WTC11 (cell line): ENCODE data around the gene SDHAF2. TPM values are rescaled to one million over a fixed set of nuclear protein-coding genes. Genes with fewer than 3 reads are reported as not detected.

Experiments
- ATAC-seq: fragments of 200-7000 bp; cut with Tn5 transposase; 2 replicates; pipeline ENCODE4 v1.10.0; 2021; ENCODE audit warnings: mild to moderate bottlenecking, moderate library complexity
- CTCF ChIA-PET: fragments of 300-600 bp; sonication (Branson Sonifier 250); formaldehyde crosslinking; loops from one replicate; lab custom pipeline; 2021; ENCODE audit warnings: antibody characterized with exemption; lab: Charles Lee
- POLR2A ChIA-PET: fragments of 350-600 bp; sonication (Branson Sonifier 250); formaldehyde crosslinking; loops from one replicate; lab custom pipeline; 2021; ENCODE audit warnings: antibody characterized with exemption; lab: Charles Lee
- DNase-seq: peaks from one replicate; pipeline ENCODE4 v3.0.0; 2021; ENCODE audit warnings: low spot score
- H3K27ac Mint-ChIP-seq: 2 replicates; pipeline ENCODE4 v1.8.0; 2021; ENCODE audit warnings: mixed read lengths
- H3K27me3 Mint-ChIP-seq: 2 replicates; pipeline ENCODE4 v1.8.0; 2021; ENCODE audit warnings: low read depth, mild to moderate bottlenecking, moderate library complexity, mixed read lengths
- H3K36me3 Mint-ChIP-seq: 2 replicates; pipeline ENCODE4 v1.8.0; 2021; ENCODE audit warnings: mixed read lengths
- H3K4me1 Mint-ChIP-seq: 2 replicates; pipeline ENCODE4 v1.8.0; 2022; ENCODE audit warnings: mixed read lengths
- H3K4me3 Mint-ChIP-seq: 2 replicates; pipeline ENCODE4 v1.8.0; 2021; ENCODE audit warnings: mild to moderate bottlenecking, moderate library complexity, mixed read lengths
- H3K9me3 Mint-ChIP-seq: 2 replicates; pipeline ENCODE4 v1.8.0; 2021; ENCODE audit warnings: mixed read lengths
- ATF2 ChIP-seq: sonication (generic); formaldehyde crosslinking; IDR thresholded peaks from 2 replicates; pipeline ENCODE4 v1.8.1; 2022; ENCODE audit warnings: low read depth, missing genetic modification reagents, borderline replicate concordance
- CBFB ChIP-seq: sonication (generic); formaldehyde crosslinking; IDR thresholded peaks from 2 replicates; pipeline ENCODE4 v1.8.1; 2022; ENCODE audit warnings: mild to moderate bottlenecking, low read depth, missing genetic modification reagents
- CREB1 ChIP-seq: sonication (generic); formaldehyde crosslinking; IDR thresholded peaks from 2 replicates; pipeline ENCODE4 v1.8.0; 2023; ENCODE audit warnings: mild to moderate bottlenecking, missing genetic modification reagents
- CTCF ChIP-seq: fragments of 200-600 bp; IDR thresholded peaks from 2 replicates; pipeline ENCODE4 v1.8.0; 2022; ENCODE audit warnings: antibody characterized with exemption
- ELF4 ChIP-seq: sonication (generic); formaldehyde crosslinking; IDR thresholded peaks from 2 replicates; pipeline ENCODE4 v1.8.1; 2022; ENCODE audit warnings: low read depth, mild to moderate bottlenecking, moderate library complexity, missing genetic modification reagents
- ETV6 ChIP-seq: sonication (generic); formaldehyde crosslinking; IDR thresholded peaks from 2 replicates; pipeline ENCODE4 v1.8.1; 2022; ENCODE audit warnings: mild to moderate bottlenecking, missing genetic modification reagents
- FOXP1 ChIP-seq: sonication (generic); formaldehyde crosslinking; IDR thresholded peaks from 2 replicates; pipeline ENCODE4 v1.8.0; 2022; ENCODE audit warnings: missing genetic modification reagents, mild to moderate bottlenecking, moderate library complexity, borderline replicate concordance
- FOXP4 ChIP-seq: sonication (generic); formaldehyde crosslinking; IDR thresholded peaks from 2 replicates; pipeline ENCODE4 v1.8.0; 2022; ENCODE audit warnings: mild to moderate bottlenecking, missing genetic modification reagents
- GABPB1 ChIP-seq: sonication (generic); formaldehyde crosslinking; IDR thresholded peaks from 2 replicates; pipeline ENCODE4 v1.8.1; 2023; ENCODE audit warnings: mild to moderate bottlenecking, missing genetic modification reagents
- MAX ChIP-seq: sonication (generic); formaldehyde crosslinking; IDR thresholded peaks from 2 replicates; pipeline ENCODE4 v1.8.0; 2022; ENCODE audit warnings: mild to moderate bottlenecking, missing genetic modification reagents
- MXD4 ChIP-seq: fragments of 250-450 bp; sonication (Bioruptor Pico); IDR thresholded peaks from 2 replicates; pipeline ENCODE4 v1.8.0; 2021; ENCODE audit warnings: mild to moderate bottlenecking, moderate library complexity, borderline replicate concordance
- NFE2L1 ChIP-seq: sonication (generic); formaldehyde crosslinking; IDR thresholded peaks from 2 replicates; pipeline ENCODE4 v1.8.1; 2023; ENCODE audit warnings: missing genetic modification reagents
- NR1H2 ChIP-seq: sonication (generic); formaldehyde crosslinking; IDR thresholded peaks from 2 replicates; pipeline ENCODE4 v1.9.0; 2021; ENCODE audit warnings: mild to moderate bottlenecking, moderate library complexity, missing genetic modification reagents
- NR2C2 ChIP-seq: sonication (generic); formaldehyde crosslinking; IDR thresholded peaks from 2 replicates; pipeline ENCODE4 v1.8.0; 2022; ENCODE audit warnings: mild to moderate bottlenecking, missing genetic modification reagents
- RELA ChIP-seq: sonication (generic); formaldehyde crosslinking; IDR thresholded peaks from 2 replicates; pipeline ENCODE4 v1.8.1; 2022; ENCODE audit warnings: missing genetic modification reagents, mild to moderate bottlenecking, borderline replicate concordance
- SMAD4 ChIP-seq: sonication (generic); formaldehyde crosslinking; IDR thresholded peaks from 2 replicates; pipeline ENCODE4 v1.8.0; 2022; ENCODE audit warnings: mild to moderate bottlenecking, missing genetic modification reagents
- SP1 ChIP-seq: sonication (generic); formaldehyde crosslinking; conservative IDR thresholded peaks from 2 replicates; pipeline ENCODE4 v1.8.1; 2022; ENCODE audit warnings: missing genetic modification reagents
- STAT6 ChIP-seq: sonication (generic); formaldehyde crosslinking; conservative IDR thresholded peaks from 2 replicates; pipeline ENCODE4 v1.8.1; 2023; ENCODE audit warnings: mild to moderate bottlenecking, low read depth, missing genetic modification reagents, moderate library complexity
- ZNF121 ChIP-seq: sonication (generic); formaldehyde crosslinking; IDR thresholded peaks from 2 replicates; pipeline ENCODE4 v1.8.0; 2023; ENCODE audit warnings: missing genetic modification reagents
- ZNF396 ChIP-seq: fragments of 250-450 bp; sonication (Bioruptor Pico); IDR thresholded peaks from 2 replicates; pipeline ENCODE4 v1.8.0; 2021; ENCODE audit warnings: mild to moderate bottlenecking, moderate library complexity, borderline replicate concordance
- ZNF671 ChIP-seq: fragments of 250-450 bp; sonication (Bioruptor Pico); IDR thresholded peaks from 2 replicates; pipeline ENCODE4 v1.8.0; 2021; ENCODE audit warnings: mild to moderate bottlenecking
- ZSCAN18 ChIP-seq: fragments of 250-450 bp; sonication (Bioruptor Pico); IDR thresholded peaks from 2 replicates; pipeline ENCODE4 v2.1.2; 2022; ENCODE audit warnings: mild to moderate bottlenecking, moderate library complexity
- total RNA-seq: library from RNA; stranded (reverse); gene quantifications from 3 replicates; pipeline ENCODE4 v1.2.3, GENCODE V29; 2021

Gene SDHAF2
- total RNA-seq, 1 experiment from 2014 or later = 36.5 TPM

- TF ChIP-seq STAT6 (CRISPR knock-in tag) (no peak), ZSCAN18 (no peak), NR1H2 (CRISPR knock-in tag) (no peak), RELA (no peak), CREB1 (no peak), NFE2L1 (CRISPR knock-in tag) (no peak), ZNF121 (CRISPR knock-in tag) (no peak), SP1 (CRISPR knock-in tag) (no peak)
Observed at GRCh38 chr11:61445516-61445915, 15.6 kb downstream of the SDHAF2 start (continued).

- ChIA-PET POLR2A (interaction anchor here (0.7 to 1.4 kb wide), 4 partner anchors 16 to 192 kb away, joined by 3 to 6 read pairs (median 4); partner anchors contain the start of genes CPSF7 and SDHAF2), CTCF (interaction anchor here (0.6 to 3.4 kb wide), 66 partner anchors 10 to 479 kb away, joined by 3 to 153 read pairs (median 5); partner anchors contain the start of genes CPSF7, LRRC10B, SDHAF2 and TKFC)
- Mint-ChIP-seq H3K27ac (peak overlapping the region; percentile 82; the same call in 1 of the 2 replicates), H3K4me1 (no peaks in the 10 kb centered on the region), H3K4me3 (no peak overlapping the region), H3K36me3 (peaks cover 40% of the 10 kb centered on the region), H3K9me3 (no peaks in the 10 kb centered on the region), H3K27me3 (no peaks in the 10 kb centered on the region)
- ATAC-seq (peak; percentile 93), DNase-seq (peak; percentile 95)
- TF ChIP-seq SMAD4 (no peak), CREB1 (no peak), CTCF (peak; percentile 47), ETV6 (CRISPR knock-in tag) (0 out of 2 replicates have a peak, but pooled peaks have one; percentile 35), MAX (CRISPR knock-in tag) (0 out of 2 replicates have a peak, but pooled peaks have one; percentile 30), GABPB1 (CRISPR knock-in tag) (0 out of 2 replicates have a peak, but pooled peaks have one; percentile 23)
Observed at GRCh38 chr11:61446211-61446651, 16.3 kb downstream of the SDHAF2 start.

GRCh38 chr11:61447601-61448551, 18.0 kb downstream of the SDHAF2 start:
- H3K4me3 Mint-ChIP-seq = no peak overlapping the region
- peaks cover 32% of the 10 kb centered on the region for H3K36me3 Mint-ChIP-seq
- ATAC-seq (no peak), DNase-seq (no peak)
- H3K27me3 Mint-ChIP-seq = no peaks in the 10 kb centered on the region
- ChIA-PET CTCF (interaction anchor here (1.0 to 6.1 kb wide), 9 partner anchors 12 to 190 kb away, joined by 4 to 153 read pairs (median 36); partner anchors contain the start of genes CPSF7, LRRC10B and SDHAF2), POLR2A (interaction anchor here (1.3 kb wide), 1 partner anchor 18 kb away, joined by 4 read pairs; the partner anchor contains the start of genes CPSF7 and SDHAF2)
- H3K4me1 Mint-ChIP-seq = no peaks in the 10 kb centered on the region
- peak overlapping the region; percentile 19; the same call in 1 of the 2 replicates for H3K27ac Mint-ChIP-seq
- H3K9me3 Mint-ChIP-seq = no peaks in the 10 kb centered on the region
- TF ChIP-seq CBFB (CRISPR knock-in tag) (no peak), NR2C2 (no peak), ELF4 (no peak), ATF2 (CRISPR knock-in tag) (no peak), ZNF671 (CRISPR knock-in tag) (no peak), FOXP4 (no peak), FOXP1 (CRISPR knock-in tag) (no peak), MXD4 (CRISPR knock-in tag) (no peak), ZNF396 (CRISPR knock-in tag) (no peak)
